Panc1 (cell line): ENCODE data around the gene TEX14. TPM values are rescaled to one million over a fixed set of nuclear protein-coding genes. Genes with fewer than 3 reads are reported as not detected.

ENCODE experiments used
- ATAC-seq: fragments of 200-7000 bp; cut with Tn5 transposase; 2 replicates; pipeline ENCODE4 v1.9.1; 2020; ENCODE audit warnings: mild to moderate bottlenecking, moderate library complexity
- BruUV-seq: library from RNA; stranded (reverse); fragments of 400-500 nt; replicated peaks from 2 replicates; lab custom pipeline; 2021; lab: Mats Ljungman, UMichigan
- CTCF ChIA-PET: fragments of 300-600 bp; sonication (Branson Sonifier 250); formaldehyde crosslinking; loops from one replicate; lab custom pipeline; 2022; ENCODE audit warnings: antibody characterized with exemption; lab: Charles Lee
- POLR2A ChIA-PET: fragments of 300-600 bp; sonication (Branson Sonifier 250); formaldehyde crosslinking; loops from one replicate; lab custom pipeline; 2022; ENCODE audit warnings: antibody characterized with exemption; lab: Charles Lee
- DNase-seq: peaks from one replicate; pipeline ENCODE4 v3.0.0-alpha.2; 2010; ENCODE audit warnings: low read depth, low spot score
- H3K27ac ChIP-seq: 2 replicates; pipeline ENCODE4 v1.5.1; 2011; ENCODE audit warnings: mild to moderate bottlenecking, low read length, inconsistent platforms
- H3K27me3 ChIP-seq: fragments of 200-500 bp; sonication (Bioruptor generic); 2 replicates; pipeline ENCODE4 v1.6.0; 2014; ENCODE audit warnings: low read length, inconsistent platforms; ENCODE audit not compliant: control insufficient read depth, insufficient read depth
- H3K36me3 ChIP-seq: fragments of 200-500 bp; sonication (Bioruptor generic); 2 replicates; pipeline ENCODE4 v1.5.1; 2014; ENCODE audit warnings: inconsistent platforms, mild to moderate bottlenecking, low read length, moderate library complexity; ENCODE audit not compliant: control insufficient read depth, insufficient read depth
- H3K4me1 ChIP-seq: 2 replicates; pipeline ENCODE4 v1.5.1; 2011; ENCODE audit warnings: inconsistent platforms, mild to moderate bottlenecking, low read length, moderate library complexity; ENCODE audit not compliant: control insufficient read depth, insufficient read depth
- H3K4me3 ChIP-seq, 2 experiments: 2 replicates each; pipeline ENCODE4 v1.5.1; 2011 to 2012; ENCODE audit warnings: low read depth in 2 of 2, low read length in 2 of 2, mild to moderate bottlenecking in 2 of 2, inconsistent platforms in 1 of 2, moderate library complexity in 1 of 2
- H3K9me3 ChIP-seq: fragments of 200-500 bp; sonication (Bioruptor generic); 2 replicates; pipeline ENCODE4 v1.5.1; 2014; ENCODE audit warnings: low read depth, mild to moderate bottlenecking, inconsistent platforms, low read length, moderate library complexity; ENCODE audit not compliant: control insufficient read depth, insufficient read depth
- POLR2AphosphoS5 ChIP-seq: IDR thresholded peaks from 2 replicates; pipeline ENCODE4 v1.6.1; 2012; ENCODE audit warnings: mild to moderate bottlenecking, low read depth, low read length, moderate library complexity
- SIN3A ChIP-seq: IDR thresholded peaks from 2 replicates; pipeline ENCODE4 v1.6.1; 2012; ENCODE audit warnings: low read depth, mild to moderate bottlenecking, low read length, moderate library complexity, borderline replicate concordance; ENCODE audit not compliant: insufficient read depth
- TCF7L2 ChIP-seq: IDR thresholded peaks from 2 replicates; pipeline ENCODE4 v1.6.1; 2011; ENCODE audit warnings: mild to moderate bottlenecking, low read depth, low read length, inconsistent platforms
- in situ Hi-C: cut with HindIII; loops from 2 replicates; pipeline ENCODE4 v1.10.0; 2016; ENCODE audit warnings: low sequenced_read_pairs, low pct_unique_long_range_greater_than_20kb
- intact Hi-C: fragments of 100-400 bp; cut with micrococcal nuclease; formaldehyde crosslinking; loops from one replicate; pipeline ENCODE4 v1.10.0; 2022; ENCODE audit not compliant: unreplicated experiment
- total RNA-seq: library from RNA; stranded (reverse); gene quantifications from one replicate; pipeline ENCODE4 v1.2.1, GENCODE V29; 2021; ENCODE audit not compliant: unreplicated experiment
- TF ChIP-seq, protein P1 (sequence below), 2 experiments: IDR thresholded peaks; 2 replicates each; pipeline ENCODE4 v1.6.1; 2011 to 2012; ENCODE audit warnings: low read depth in 2 of 2, control low read depth in 1 of 2, low read length in 1 of 2, mild to moderate bottlenecking in 1 of 2, moderate library complexity in 1 of 2; ENCODE audit not compliant: insufficient read depth in 1 of 2
- TF ChIP-seq, protein P2 (sequence below): fragments of 450-650 bp; IDR thresholded peaks from 2 replicates; pipeline ENCODE4 v1.5.1; 2017; ENCODE audit warnings: mild to moderate bottlenecking

TEX14 gene
- total RNA-seq, 1 experiment from 2014 or later = not detected

DNA sequence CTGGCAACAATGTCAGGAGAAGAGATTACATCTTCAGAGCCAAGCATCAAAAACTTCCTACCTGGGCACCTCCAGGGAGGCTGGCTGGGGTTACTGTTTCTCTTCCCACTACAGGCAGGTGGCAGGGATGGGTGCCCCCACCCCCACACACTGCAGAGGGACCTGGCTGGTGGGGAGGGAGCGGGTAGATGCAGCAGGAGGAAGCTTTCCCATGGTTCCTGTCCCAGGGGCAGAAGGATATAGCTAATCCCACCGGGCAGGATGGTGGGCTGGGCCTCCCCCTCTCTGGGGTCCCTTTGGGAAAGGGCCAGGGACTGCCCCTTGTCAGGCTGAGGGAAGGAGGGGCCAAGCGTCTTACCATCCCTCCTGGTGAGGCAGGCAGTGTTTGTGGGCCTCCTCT lies 160.7 kb downstream of the TEX14 start:
- no peak for ATAC-seq
- in situ Hi-C loops (no loop called here), intact Hi-C loops (no loop called here)
- Histone ChIP-seq H3K27ac (no peak overlapping the region), H3K27me3 (no peaks in the 10 kb centered on the region), H3K4me1 (peaks cover 3% of the 10 kb centered on the region; the same call in 1 of the 2 replicates), H3K9me3 (no peaks in the 10 kb centered on the region), H3K4me3 (no peak overlapping the region; a peak in 1 of 4 replicates), H3K36me3 (no peaks in the 10 kb centered on the region)
- BruUV-seq = no TSS peak
- ChIA-PET CTCF (no interaction called here), POLR2A (no interaction called here)
- DNase-seq = no peak
- TF ChIP-seq TCF7L2 (no peak), POLR2AphosphoS5 (no peak), SIN3A (no peak)
- TF ChIP-seq, protein P1, sequence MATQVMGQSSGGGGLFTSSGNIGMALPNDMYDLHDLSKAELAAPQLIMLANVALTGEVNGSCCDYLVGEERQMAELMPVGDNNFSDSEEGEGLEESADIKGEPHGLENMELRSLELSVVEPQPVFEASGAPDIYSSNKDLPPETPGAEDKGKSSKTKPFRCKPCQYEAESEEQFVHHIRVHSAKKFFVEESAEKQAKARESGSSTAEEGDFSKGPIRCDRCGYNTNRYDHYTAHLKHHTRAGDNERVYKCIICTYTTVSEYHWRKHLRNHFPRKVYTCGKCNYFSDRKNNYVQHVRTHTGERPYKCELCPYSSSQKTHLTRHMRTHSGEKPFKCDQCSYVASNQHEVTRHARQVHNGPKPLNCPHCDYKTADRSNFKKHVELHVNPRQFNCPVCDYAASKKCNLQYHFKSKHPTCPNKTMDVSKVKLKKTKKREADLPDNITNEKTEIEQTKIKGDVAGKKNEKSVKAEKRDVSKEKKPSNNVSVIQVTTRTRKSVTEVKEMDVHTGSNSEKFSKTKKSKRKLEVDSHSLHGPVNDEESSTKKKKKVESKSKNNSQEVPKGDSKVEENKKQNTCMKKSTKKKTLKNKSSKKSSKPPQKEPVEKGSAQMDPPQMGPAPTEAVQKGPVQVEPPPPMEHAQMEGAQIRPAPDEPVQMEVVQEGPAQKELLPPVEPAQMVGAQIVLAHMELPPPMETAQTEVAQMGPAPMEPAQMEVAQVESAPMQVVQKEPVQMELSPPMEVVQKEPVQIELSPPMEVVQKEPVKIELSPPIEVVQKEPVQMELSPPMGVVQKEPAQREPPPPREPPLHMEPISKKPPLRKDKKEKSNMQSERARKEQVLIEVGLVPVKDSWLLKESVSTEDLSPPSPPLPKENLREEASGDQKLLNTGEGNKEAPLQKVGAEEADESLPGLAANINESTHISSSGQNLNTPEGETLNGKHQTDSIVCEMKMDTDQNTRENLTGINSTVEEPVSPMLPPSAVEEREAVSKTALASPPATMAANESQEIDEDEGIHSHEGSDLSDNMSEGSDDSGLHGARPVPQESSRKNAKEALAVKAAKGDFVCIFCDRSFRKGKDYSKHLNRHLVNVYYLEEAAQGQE (IDR thresholded peaks at IDR 0.05; ENCODE audit: insufficient read depth in 1 of 2, low read depth in 2 of 2, low read length in 1 of 2) = no peak
- TF ChIP-seq, protein P2, sequence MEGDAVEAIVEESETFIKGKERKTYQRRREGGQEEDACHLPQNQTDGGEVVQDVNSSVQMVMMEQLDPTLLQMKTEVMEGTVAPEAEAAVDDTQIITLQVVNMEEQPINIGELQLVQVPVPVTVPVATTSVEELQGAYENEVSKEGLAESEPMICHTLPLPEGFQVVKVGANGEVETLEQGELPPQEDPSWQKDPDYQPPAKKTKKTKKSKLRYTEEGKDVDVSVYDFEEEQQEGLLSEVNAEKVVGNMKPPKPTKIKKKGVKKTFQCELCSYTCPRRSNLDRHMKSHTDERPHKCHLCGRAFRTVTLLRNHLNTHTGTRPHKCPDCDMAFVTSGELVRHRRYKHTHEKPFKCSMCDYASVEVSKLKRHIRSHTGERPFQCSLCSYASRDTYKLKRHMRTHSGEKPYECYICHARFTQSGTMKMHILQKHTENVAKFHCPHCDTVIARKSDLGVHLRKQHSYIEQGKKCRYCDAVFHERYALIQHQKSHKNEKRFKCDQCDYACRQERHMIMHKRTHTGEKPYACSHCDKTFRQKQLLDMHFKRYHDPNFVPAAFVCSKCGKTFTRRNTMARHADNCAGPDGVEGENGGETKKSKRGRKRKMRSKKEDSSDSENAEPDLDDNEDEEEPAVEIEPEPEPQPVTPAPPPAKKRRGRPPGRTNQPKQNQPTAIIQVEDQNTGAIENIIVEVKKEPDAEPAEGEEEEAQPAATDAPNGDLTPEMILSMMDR = no peak

DNA sequence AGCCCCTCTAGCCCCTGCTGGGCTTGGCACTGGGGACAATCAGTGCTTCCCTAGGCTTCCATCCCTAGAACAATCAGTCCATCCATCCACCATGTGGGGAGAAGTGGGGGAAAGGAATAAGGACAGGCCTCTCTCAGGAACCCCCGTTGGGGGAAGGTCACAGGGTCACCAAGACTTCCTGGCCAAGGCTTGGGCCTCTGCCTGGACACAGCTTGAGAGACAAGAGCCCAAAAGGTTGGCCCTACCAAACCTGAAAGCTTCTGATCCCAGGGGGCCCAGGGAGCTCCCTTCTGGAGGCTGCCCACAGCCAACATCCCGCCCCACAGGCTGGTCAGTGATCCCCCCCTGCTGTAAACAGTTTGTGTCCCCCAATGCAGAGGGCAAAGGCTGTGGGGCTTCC lies 161.2 kb downstream of the TEX14 start:
- POLR2A ChIA-PET = no interaction called here
- BruUV-seq = no TSS peak
- intact Hi-C loops = no loop called here

More for the DNA sequence above, 161.2 kb downstream of the TEX14 start:
- TF ChIP-seq, protein P1 (IDR thresholded peaks at IDR 0.05; ENCODE audit: insufficient read depth in 1 of 2, low read depth in 2 of 2, low read length in 1 of 2) = no peak
- no peak for TF ChIP-seq TCF7L2
- Histone ChIP-seq H3K27ac (no peak overlapping the region), H3K36me3 (no peaks in the 10 kb centered on the region), H3K9me3 (no peaks in the 10 kb centered on the region), H3K4me1 (peaks cover 3% of the 10 kb centered on the region; the same call in 1 of the 2 replicates), H3K4me3 (no peak overlapping the region), H3K27me3 (no peaks in the 10 kb centered on the region)
- ATAC-seq (no peak), DNase-seq (no peak)
- in situ Hi-C loops = no loop called here
- CTCF ChIA-PET = no interaction called here
